HG03469 (cell line): ENCODE results near the gene XPO6.

Experiments
- ATAC-seq: cut with Tn5 transposase; IDR thresholded peaks from one replicate; pipeline ENCODE4 v1.9.1; 2021; ENCODE audit warnings: mild to moderate bottlenecking, moderate library complexity, moderate number of reproducible peaks; ENCODE audit not compliant: unreplicated experiment

The XPO6 gene

DNA sequence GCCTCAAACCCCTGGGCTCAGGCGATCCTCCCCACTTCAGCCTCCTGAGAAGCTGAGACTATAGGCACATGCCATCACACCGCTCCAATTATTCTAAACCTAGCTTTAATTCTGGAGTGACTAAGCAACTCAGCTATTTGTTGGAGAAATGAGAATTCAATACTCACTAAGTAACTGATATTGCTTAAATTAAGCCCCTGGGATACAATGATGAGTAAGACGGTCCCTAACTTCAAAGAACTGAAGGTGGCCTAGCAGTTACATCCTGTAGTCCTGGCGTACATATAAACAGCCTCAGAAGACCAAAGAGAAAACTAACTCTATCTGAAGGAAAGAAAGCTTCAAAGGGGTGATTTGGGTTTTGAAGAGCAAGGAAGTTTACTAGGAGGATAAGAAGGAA lies 25.0 kb downstream of the XPO6 start:
- ATAC-seq, result no peak

DNA sequence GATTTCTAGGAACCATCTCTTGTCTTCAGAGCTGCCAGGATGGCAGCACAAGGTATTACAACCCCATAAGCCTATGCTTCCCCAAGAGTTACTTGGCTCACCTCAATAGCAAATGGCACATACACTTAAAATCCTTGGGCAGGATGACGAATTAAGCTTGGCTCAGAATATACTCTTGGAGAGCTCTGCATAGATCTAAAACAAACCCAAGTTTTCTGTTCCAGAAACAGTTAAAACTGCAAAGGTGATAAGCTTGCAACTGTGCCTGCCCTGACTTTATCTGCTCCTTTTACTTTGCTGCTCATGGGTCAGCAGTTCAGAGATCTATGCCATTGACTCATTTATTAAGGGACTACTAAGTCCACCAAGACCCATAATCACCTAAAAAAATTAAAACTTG lies 26.1 kb downstream of the XPO6 start:
- ATAC-seq, result no peak

DNA sequence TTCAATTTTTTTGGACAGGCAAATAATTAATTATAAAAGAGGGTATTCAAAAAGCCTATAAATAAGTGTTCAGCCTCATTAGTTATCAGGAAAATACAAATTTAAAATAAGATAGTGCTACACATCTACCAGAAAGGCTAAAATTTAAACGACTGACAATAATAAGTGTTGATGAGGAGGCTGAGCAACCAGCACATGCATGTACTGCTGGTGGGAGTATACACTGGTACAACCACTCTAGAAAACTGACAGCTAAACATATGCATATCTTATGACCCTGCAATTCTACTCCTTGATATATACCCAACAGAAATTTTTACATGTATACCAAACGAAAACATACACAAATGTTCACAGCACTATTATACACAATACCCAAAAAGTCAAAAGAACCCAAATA lies 27.1 kb downstream of the XPO6 start:
- no peak for ATAC-seq

DNA sequence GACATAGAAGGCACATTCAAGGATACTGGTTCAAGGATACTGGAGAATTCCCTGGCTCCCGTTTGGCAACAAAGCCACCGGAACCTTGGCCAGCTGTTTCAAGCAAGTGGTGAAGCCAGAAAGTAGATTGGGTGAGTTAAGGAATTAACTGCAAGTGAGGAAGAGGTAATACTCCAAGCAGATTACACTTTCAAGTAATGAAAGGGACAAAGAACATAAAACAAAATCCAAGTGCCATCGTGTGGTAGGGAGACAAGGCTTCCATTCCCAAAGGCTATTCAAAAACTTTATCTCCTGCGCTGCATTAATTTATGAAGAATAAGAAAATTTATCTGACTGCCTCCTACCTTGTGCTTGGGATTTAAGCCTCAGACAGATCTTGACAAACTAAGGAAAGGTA lies 27.8 kb downstream of the XPO6 start:
- ATAC-seq, result no peak

DNA sequence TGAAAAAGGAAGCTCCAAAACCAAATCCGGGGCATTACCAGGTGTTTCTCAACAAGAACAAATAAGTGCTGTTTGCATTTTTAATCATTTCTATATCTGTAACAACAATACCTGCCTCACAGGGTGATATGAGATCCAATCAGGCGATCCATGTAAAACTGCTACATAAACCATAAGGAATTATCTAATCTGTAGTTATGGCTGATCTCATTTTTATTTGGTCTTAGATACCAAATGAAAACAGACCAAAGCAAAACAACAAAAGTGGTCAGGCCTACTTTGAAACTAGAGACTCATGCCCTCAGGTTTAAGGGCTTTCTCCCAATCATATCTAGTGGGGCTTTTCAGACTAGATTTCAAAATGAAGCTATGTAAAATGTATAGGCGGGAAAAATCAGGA lies 28.3 kb downstream of the XPO6 start:
- no peak for ATAC-seq

DNA sequence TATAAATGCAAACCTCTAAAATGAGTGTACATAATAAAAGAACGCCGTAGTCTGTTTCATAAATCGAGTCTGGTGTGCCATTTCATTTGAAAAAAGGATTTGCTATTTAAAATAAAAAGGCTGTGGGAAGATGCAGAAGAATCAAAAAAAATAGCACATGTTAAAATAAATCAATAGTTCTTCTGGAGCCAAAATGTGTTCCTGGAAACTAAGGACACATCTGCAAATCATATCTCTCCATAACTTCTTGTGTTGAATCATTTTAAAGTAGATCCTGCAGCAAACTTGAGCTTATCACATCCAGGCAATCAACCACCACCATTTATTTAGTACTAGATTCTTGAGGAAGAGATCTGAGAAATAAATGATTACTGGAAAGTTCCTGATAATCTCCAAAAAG lies 29.0 kb downstream of the XPO6 start:
- ATAC-seq, result no peak

DNA sequence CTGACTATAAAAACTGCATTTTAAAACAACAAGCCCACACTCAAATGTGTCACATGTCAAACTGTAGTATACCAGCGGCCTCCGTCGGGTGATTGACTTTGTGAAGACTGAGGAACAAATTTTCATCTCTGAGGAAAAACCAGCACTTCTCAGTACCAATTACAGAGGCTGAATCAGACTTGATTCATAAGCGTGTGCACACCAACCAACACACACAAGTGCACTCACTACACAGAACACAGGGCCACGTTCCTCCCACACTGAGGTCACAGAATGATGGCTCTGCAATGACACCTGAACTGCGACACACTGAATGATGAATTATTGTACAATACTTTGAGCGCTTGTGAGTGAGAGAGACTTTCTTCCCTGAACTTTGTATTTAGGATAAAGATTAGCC lies 29.6 kb downstream of the XPO6 start:
- ATAC-seq, result no peak

DNA sequence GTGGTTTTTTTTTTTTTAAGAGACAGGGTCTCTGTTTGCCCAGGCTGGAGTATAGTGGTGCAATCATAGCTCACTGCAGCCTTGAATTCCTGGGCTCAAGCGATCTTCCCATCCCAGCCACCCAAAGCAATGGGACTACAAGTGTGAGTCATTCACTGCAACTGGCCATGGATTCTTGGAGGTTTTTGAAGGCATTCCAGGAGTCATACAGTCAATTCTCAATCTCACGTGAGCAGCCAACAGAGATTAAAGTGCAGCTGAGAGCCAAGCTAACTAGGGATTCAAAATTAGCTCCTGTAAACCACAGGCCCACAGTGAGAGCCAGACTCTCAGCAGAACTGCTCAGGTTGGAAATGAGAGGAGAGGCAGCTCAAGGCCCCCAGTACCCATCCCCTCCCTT lies 30.2 kb downstream of the XPO6 start:
- no peak for ATAC-seq

DNA sequence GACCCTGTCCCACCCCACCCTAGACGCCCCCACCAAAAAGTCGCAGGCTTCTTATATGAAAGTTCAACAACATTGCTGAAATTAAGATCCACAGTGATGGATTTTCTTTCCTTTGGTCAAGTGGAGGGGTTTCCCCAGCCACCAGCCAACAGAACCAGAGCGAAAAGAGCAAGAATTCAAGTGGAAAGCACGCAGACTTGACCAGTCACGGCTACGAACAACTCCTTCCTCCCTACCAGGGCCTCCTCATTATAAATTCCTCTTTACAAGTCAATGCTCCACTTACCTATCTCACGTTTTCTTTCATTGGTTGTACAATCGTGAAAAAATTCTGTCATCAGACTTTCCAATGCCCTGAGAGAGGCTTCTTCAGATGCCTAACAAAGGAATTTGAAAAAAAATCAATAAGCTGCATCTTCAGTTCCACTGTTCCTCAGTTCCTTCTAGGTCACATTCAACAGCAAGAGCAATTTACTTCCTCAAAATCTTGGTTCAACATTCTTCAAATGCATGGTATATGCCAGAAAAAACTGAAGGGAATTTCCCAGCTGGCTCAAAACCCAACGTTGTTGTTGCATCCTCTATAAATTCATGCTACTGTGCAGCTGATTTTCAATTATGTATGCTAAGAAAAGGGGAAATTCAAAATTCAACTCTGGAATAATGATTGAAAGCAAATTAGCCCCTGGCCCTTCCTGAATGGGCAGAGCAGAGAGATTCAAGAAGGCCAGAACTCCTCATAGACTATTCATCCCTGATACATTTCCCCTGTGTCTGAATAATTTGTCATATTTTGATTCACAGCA lies 30.9 kb downstream of the XPO6 start:
- no peak for ATAC-seq

DNA sequence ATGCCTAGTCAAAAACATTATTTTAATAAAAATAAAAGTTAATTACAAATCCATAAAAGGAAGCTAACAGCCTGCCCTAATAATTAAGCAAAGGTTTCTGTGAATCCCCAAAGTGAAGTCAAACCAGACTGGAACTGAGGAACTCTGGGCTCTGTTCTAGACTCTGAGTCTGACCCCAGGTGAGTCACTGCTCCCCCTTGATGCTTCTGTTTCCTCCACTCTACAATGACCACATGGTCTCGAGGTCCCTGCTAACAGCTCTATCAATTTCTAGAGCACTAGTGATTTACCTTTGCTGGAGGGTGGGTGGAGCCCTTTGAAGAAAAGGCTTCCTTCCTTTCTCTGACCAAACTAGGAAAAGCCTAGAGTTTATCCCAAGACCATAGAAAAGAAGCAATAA lies 32.4 kb downstream of the XPO6 start:
- no peak for ATAC-seq

DNA sequence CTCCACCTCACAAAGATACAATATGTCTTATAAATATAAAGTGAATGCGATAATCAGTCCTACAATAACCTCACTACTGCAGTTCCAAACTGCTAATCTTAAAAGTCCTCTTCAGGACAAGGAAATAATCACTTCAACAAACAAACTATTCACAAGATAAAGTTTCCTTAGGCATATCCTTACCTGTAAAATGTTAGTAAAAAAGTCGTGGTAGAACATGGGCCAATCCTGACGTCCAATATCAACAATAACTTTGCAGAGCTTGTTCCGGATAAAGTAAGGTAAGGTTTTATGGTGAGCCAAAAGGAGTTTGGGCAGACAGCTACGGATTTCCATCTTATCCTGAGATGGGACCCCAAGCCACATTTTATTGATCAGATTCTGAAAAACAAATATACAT lies 36.0 kb downstream of the XPO6 start:
- no peak for ATAC-seq

DNA sequence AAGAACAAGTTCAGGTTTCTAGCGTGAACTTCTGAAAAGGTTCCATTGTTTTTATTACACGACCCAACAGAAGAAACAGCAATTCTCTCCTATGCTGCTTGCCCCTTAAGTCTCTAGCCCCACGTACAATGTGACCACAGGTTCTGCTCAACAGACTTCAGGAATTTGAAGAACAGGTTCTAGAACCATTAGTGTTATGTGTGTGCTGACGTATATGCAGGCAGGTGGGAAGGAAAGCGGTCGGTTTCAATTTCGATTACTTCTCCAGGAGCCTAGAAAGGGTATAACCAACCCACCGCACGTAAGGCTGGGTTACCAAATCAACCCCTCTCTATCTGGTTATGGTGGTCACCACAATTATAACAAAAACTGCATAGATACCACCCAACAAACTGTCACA lies 39.4 kb downstream of the XPO6 start:
- ATAC-seq, result no peak

DNA sequence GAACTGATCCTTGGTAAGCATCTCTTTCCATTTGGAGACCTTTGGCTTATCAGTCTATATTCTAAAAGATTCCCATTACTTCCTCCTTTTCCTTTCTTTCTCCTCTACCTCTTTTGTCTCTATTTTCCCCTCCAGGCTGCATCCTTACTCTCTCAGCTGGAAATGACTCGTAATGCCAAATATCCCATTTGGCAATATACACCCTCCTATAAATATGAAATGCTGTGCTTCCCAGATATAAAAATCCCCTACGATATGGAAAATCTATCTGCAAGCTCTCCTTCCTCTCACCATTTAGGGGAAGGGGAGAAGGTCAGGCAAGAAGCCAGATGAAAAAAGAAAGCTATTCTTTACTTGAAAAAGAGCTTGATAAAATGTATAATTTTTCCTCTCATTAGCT lies 39.9 kb downstream of the XPO6 start:
- no peak for ATAC-seq

DNA sequence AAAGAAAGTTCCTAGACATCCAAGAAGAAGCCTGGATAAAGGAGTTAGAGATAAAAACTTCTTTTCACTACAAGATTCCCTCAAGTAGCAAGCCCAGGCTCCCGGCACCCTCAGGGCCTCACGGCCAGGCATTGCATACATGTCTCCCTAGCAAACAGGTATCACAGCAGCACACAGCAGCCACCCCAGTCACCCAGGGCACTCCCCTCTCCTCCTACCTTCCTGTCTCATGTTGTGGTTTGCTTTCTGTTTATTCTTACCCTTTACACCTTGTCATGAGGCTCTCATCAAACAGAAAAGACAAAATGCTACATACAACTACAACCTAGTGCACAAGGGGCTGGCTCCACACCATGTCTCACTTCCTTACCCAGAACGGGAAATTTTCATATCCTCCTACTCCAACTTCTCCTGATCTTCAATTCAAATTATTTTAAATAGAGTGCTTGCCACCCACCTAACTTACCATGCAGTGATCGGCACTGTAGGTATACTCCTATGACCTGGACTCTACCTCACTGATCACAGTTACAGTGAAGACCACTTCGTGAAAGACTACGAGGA lies 42.7 kb downstream of the XPO6 start:
- ATAC-seq, result no peak

DNA sequence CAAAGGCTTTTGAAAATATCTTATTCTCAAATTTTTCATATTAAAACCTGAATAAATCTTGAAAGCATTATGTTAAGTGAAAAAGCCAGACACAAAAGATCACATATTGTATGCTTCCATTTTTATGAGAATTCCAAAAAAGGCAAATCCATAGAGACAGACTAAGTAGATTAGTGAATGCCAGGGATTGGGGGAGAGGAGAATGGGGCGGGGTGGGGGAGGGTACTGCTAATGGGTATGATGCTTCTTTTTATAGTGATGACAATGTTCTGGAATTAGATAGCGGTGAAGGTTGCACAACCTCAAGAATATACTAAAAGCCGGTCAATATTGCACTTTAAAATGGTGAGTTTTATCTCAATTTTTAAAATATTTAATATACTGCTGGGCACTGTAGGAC lies 44.0 kb downstream of the XPO6 start:
- no peak for ATAC-seq

DNA sequence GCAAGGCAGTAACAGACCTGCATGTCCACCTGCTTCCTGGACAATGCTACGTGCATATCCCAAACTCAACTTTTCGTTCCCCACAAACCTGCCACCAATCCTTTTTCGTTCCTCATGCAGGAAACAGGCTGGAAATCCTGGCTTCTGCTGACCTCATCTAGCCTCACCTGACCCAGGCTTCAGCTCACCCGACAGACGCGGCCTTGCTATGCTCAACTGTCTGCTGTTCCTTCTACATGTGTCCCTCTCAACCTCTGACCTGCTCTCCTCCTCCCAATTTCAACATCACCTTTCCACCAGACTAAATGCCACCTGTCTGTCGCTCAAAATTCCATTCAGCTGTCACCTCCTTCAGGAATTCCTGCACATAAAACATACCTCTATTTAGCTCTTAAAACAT lies 44.5 kb downstream of the XPO6 start:
- ATAC-seq, result no peak

DNA sequence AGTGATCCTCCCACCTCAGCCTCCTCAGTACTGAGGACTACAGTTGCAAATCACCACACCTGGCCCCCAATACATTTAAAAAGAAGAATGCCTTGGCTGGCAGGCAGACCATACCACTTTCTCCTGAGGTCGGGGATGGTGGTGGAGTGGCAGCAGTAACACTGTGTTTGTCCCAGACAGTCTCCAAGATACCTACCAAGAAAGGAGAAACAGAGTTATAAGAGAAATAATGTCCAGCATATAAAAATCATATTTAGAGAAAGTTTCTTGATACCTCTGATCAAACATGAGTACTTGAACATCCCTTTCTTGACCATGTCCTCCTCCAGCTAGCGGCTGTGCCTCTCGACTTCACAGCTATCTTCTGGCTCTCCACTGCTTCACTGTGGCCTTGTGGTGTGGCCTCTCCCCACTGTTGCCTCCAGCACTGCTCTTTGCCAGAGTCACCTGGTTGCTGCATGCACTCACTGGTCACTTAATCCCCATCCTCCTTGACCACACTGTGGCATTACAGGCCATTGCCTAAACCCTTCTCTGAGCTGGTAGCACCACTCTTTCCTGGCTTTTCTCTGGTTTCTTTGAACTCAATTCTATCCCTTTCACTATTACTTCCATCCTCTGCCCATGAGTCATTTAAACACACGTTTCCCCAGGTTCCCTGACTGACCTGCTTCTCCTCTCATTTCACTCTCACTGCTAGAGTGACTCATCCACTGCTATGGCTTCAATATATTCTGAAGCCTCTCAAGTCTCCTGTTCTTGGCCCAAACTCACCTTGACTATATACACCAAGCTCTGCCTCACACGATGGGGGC lies 45.2 kb downstream of the XPO6 start:
- no peak for ATAC-seq

DNA sequence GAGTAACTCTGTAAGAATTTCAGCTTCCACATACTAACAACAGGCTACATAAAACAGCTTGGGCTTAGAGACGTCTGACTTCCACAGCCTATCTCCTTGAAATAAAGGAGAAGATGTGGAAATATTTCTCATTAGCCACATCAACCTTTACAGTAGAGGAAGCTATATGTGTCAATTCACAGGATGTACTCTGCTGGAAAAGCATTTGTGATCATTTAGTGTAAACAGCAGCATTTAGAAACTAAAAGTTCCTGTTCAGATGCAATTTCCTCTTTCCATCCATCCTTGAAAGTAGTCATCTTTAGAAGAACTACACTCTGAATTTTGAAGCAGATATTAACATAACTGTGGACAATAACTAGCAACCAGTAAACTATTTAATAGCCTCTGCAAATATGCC lies 46.2 kb downstream of the XPO6 start:
- no peak for ATAC-seq

DNA sequence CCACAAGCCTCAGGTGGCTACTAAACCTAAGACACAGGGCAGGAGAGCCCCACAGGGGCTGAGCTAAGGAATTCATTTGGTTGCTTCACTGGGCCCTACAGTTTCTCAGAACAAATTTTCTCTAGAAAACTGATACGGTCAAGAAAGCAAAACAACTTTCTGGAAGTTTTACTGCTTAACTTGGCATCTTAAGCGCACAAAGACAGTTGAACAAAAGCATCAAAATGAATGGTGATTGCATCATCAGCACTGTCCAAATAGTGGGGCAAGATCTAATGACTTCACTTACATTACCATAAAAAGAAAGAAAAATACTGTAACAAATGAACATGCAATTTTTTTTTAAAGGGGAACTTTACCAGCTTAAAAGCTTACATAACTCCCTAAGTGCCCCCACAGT lies 47.6 kb downstream of the XPO6 start:
- no peak for ATAC-seq

DNA sequence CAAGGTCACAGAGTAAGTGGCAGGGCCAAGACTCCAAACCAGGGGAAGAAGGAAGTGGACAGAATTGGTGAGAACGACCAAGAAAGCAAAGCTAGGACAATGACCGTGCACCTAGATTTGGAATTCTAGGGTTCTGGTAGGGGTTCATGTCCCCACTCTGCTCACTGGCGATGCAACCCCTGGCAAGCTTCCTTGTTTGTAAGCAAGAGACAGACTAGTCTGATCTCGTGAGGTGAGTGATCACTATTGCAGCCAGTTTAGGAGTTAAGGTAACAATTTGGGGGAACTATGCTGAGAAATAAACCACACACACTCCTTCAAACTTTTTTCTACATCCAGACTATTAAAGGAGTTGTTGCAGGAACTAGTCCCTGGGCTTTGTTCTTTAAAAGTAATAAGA lies 48.1 kb downstream of the XPO6 start:
- no peak for ATAC-seq

DNA sequence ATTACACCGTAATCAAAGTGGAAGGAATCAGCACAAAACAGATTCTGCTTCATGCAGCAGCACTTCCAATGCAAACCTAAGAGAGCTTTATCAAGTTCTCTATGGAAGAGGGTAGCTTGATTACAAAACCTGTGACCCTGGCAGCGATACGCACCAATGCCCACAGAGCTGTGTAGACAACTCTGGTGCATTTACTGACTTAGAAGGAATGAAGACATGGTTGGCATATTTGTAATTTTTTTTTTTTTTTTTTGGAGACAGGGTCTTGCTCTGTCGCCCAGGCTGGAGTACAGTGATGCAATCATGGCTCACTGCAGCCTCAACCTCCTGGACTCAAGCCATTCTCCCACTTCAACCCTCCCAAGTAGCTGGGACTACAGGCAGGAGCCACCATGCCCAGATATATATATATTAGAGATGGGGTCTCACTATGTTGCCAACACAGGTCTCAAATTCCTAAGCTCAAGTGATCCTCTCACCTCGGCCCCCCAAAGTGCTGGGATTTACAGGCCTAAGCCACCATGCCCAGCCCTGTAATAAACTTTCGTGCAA lies 49.4 kb downstream of the XPO6 start:
- ATAC-seq, result no peak

DNA sequence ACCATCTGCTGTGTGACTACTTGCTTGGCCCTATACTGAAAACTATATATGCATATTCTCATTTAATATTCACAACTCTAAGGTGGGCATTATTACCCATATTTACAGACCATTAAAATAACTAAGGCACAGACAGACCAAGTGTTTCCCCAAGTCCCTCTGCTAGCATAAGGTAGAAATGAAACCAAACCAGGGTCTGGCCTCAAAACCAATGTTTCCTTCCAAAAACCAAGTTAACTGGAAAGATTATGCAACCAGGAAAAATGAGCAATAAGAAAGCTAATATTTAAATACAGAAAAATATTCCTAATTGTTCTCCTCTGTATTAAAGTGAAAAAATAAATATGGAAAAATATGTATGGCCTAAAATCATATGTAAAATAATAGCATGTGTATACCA lies 50.1 kb downstream of the XPO6 start:
- no peak for ATAC-seq
